Mucosa of rectum (tissue), 2 donors: ENCODE results near the gene SNX30.

Source experiments
- H3K27ac ChIP-seq, 2 donors: one replicate each; pipeline ENCODE4 v1.7.0; 2013; ENCODE audit warnings: inconsistent platforms in 2 of 2, low read depth in 2 of 2, low read length in 2 of 2
- H3K27me3 ChIP-seq, 2 donors: one replicate each; pipeline ENCODE4 v1.7.0; 2013; ENCODE audit warnings: low read length in 2 of 2; ENCODE audit not compliant: control insufficient read depth in 2 of 2, insufficient read depth in 2 of 2
- H3K36me3 ChIP-seq, 2 donors: one replicate each; pipeline ENCODE4 v1.7.0; 2013; ENCODE audit warnings: low read length in 2 of 2; ENCODE audit not compliant: control insufficient read depth in 2 of 2, insufficient read depth in 2 of 2
- H3K4me1 ChIP-seq, 2 donors: one replicate each; pipeline ENCODE4 v1.7.0; 2013; ENCODE audit warnings: low read length in 2 of 2, mild to moderate bottlenecking in 1 of 2; ENCODE audit not compliant: control insufficient read depth in 2 of 2, insufficient read depth in 2 of 2
- H3K4me3 ChIP-seq, 2 donors: one replicate each; pipeline ENCODE4 v1.7.0; 2013; ENCODE audit warnings: low read length in 2 of 2
- H3K9ac ChIP-seq, 2 donors: one replicate each; pipeline ENCODE4 v1.7.0; 2013; ENCODE audit warnings: low read length in 2 of 2, low read depth in 1 of 2, mild to moderate bottlenecking in 1 of 2
- H3K9me3 ChIP-seq, 2 donors: one replicate each; pipeline ENCODE4 v1.7.0; 2013; ENCODE audit warnings: low read length in 2 of 2; ENCODE audit not compliant: control insufficient read depth in 2 of 2
- donor health status: healthy.
- donor health status: Normal muscosa, but diverticular disease.

Gene SNX30

GRCh38 chr9:112789891-112790774 lies 39.6 kb downstream of the SNX30 start:
- peaks cover 0 to 2% of the 10 kb centered on the region in 2 donors for H3K4me1 ChIP-seq
- no peaks in the 10 kb centered on the region for H3K27me3 ChIP-seq
- H3K9ac ChIP-seq = no peak overlapping the region
- H3K9me3 ChIP-seq = no peaks in the 10 kb centered on the region
- no peak overlapping the region for H3K4me3 ChIP-seq
- no peak overlapping the region for H3K27ac ChIP-seq
- no peaks in the 10 kb centered on the region for H3K36me3 ChIP-seq

GRCh38 chr9:112792670-112793069 lies 42.1 kb downstream of the SNX30 start:
- peaks cover 0 to 2% of the 10 kb centered on the region in 2 donors for H3K4me1 ChIP-seq
- H3K9ac ChIP-seq = no peak overlapping the region
- no peak overlapping the region for H3K27ac ChIP-seq
- H3K4me3 ChIP-seq = no peak overlapping the region
- no peaks in the 10 kb centered on the region for H3K36me3 ChIP-seq
- no peaks in the 10 kb centered on the region for H3K27me3 ChIP-seq
- no peaks in the 10 kb centered on the region for H3K9me3 ChIP-seq

GRCh38 chr9:112793213-112793810 lies 42.8 kb downstream of the SNX30 start:
- Histone ChIP-seq H3K9me3 (no peaks in the 10 kb centered on the region), H3K27ac (no peak overlapping the region), H3K36me3 (no peaks in the 10 kb centered on the region), H3K4me1 (peaks cover 0 to 2% of the 10 kb centered on the region in 2 donors), H3K9ac (no peak overlapping the region), H3K4me3 (no peak overlapping the region), H3K27me3 (no peaks in the 10 kb centered on the region)

GRCh38 chr9:112794731-112795130 lies 44.2 kb downstream of the SNX30 start:
- Histone ChIP-seq H3K4me3 (no peak overlapping the region), H3K27me3 (no peaks in the 10 kb centered on the region), H3K4me1 (peaks cover 0 to 2% of the 10 kb centered on the region in 2 donors), H3K9ac (no peak overlapping the region), H3K27ac (no peak overlapping the region), H3K36me3 (no peaks in the 10 kb centered on the region), H3K9me3 (no peaks in the 10 kb centered on the region)

GRCh38 chr9:112795921-112796320 lies 45.4 kb downstream of the SNX30 start:
- Histone ChIP-seq H3K9me3 (no peaks in the 10 kb centered on the region), H3K27ac (no peak overlapping the region), H3K4me1 (peaks cover 0 to 2% of the 10 kb centered on the region in 2 donors), H3K36me3 (no peaks in the 10 kb centered on the region), H3K27me3 (no peaks in the 10 kb centered on the region), H3K9ac (no peak overlapping the region), H3K4me3 (no peak overlapping the region)

GRCh38 chr9:112796485-112796884 lies 45.9 kb downstream of the SNX30 start:
- H3K4me3 ChIP-seq = no peak overlapping the region
- peaks cover 0 to 2% of the 10 kb centered on the region in 2 donors for H3K4me1 ChIP-seq
- no peak overlapping the region for H3K9ac ChIP-seq
- no peak overlapping the region for H3K27ac ChIP-seq
- no peaks in the 10 kb centered on the region for H3K36me3 ChIP-seq
- no peaks in the 10 kb centered on the region for H3K9me3 ChIP-seq
- H3K27me3 ChIP-seq = no peaks in the 10 kb centered on the region

- H3K27ac ChIP-seq = no peak overlapping the region
- H3K27me3 ChIP-seq = no peaks in the 10 kb centered on the region
- H3K9ac ChIP-seq = peak overlapping the region in 1 of 2 donors; percentile 6
- H3K36me3 ChIP-seq = peaks cover 0 to 6% of the 10 kb centered on the region in 2 donors
- no peaks in the 10 kb centered on the region for H3K9me3 ChIP-seq
- no peak overlapping the region for H3K4me3 ChIP-seq
- H3K4me1 ChIP-seq = peaks cover 0 to 5% of the 10 kb centered on the region in 2 donors
Observed at GRCh38 chr9:112809351-112809848, 58.8 kb downstream of the SNX30 start.

GRCh38 chr9:112809906-112810305 lies 59.3 kb downstream of the SNX30 start:
- Histone ChIP-seq H3K27me3 (no peaks in the 10 kb centered on the region), H3K9ac (no peak overlapping the region), H3K27ac (no peak overlapping the region), H3K9me3 (no peaks in the 10 kb centered on the region), H3K4me3 (no peak overlapping the region), H3K4me1 (peaks cover 0 to 5% of the 10 kb centered on the region in 2 donors), H3K36me3 (peaks cover 0 to 2% of the 10 kb centered on the region in 2 donors)

GRCh38 chr9:112810696-112811490 lies 60.3 kb downstream of the SNX30 start:
- Histone ChIP-seq H3K9ac (no peak overlapping the region), H3K36me3 (peaks cover 0 to 2% of the 10 kb centered on the region in 2 donors), H3K4me1 (peaks cover 0 to 5% of the 10 kb centered on the region in 2 donors), H3K4me3 (no peak overlapping the region), H3K27ac (no peak overlapping the region), H3K27me3 (no peaks in the 10 kb centered on the region), H3K9me3 (no peaks in the 10 kb centered on the region)
